Measurements from ENCODE around the gene FOXA1.

FOXA1 gene

GRCh38 chr14:37601865-37602264 is 6.8 kb upstream of the FOXA1 start:
- FAIRE-seq = no peak

GRCh38 chr14:37600880-37601741 is 6.1 kb upstream of the FOXA1 start:
- no peak for FAIRE-seq

DNA sequence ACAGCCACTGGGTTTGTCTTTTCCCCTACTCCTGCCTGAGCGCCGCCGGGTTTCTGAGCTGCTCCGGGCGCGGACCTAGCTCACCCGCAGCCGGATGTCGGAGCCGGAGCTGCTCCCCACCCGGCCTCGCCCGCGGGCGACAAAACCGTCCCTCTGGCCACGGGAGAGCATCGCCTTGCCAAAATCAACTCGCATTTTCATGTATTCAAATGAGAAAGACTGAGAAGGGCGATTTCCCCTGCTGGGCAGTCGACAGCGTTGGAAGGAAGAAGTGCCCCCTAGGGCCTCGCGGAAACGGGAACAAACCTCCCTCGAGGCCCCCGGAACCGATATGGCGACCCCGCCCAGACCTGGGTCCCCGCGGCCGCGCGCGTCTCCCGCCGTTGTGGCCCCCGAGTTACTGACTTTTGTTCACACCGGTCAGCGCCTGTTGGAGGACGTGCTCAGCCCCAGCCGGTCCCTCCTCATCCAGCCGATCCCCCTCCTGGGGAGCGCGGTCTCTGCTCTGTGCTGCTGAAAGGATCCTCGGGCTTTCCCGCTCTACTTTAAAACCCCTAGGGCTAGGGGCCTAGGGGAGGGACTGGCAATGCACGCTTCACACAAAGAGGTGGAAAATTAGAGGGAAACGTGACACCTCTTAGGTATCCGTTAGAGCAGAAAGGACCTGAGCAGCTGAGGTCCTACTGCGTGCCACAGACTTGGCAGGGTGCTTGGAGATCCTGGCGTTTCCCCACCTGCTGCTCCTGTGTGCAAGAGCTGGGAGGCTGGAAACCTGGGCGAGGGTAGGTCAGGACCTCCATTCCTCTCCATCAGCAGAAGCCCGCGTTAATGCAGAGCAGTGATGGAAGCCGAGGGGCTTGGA is 4.7 kb upstream of the FOXA1 start:
- no peak for FAIRE-seq

DNA sequence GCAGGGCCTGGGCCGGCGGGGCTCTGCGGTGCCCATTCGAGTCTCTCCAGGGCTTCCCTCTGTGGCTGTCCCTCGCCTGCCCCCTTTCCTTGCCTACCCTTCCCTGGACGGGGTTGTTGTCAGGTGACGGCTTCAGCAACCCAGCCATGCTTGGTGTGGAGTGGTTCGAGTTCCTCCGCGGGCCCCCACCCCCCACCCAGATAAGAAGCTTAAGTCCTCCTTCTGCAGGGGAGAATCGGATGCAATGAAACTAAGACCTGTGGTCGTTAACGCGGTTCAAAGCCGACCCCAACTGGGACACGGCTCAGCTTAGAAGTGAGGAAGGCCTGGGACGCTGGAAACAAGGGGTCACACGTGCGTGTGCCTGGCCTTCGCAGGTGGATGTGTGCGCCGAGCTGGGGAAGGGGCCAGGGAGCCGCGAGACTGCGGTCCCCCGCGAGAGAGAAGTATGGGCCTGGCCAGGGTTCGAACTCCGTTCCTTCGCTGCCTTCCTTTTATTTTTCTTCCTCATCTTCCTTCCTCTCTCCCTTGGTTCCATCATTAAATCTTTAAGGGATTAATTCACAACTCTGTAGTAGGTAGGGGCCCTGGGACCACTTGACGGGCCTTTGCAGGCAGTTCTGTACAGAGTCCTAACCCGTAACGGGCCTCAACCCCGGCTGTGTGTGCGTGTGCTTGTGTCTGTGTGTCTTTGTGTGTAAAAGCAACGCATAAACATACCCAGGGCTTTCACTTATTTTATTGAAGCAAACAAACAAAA is 3.9 kb upstream of the FOXA1 start:
- FAIRE-seq = no peak

GRCh38 chr14:37597914-37598746 is 3.1 kb upstream of the FOXA1 start:
- no peak for FAIRE-seq

DNA sequence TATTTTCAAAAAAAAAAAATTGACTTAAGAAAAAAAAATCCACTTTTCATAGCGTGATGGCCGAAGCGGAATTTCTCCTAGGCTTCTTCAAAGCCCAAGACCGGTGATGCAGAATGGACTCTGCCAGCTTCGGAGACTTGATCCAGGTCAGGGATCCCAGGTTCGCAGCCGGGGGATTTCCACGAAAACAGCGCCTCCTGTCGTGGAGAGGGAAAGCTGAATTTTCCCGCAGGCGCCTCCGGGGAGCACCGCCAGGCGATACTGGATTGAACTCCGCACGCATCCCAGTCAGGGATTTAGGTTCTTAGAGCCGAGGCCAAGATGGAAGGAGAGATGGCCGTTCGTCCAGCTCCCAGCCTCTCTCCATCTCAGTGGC is 2.5 kb upstream of the FOXA1 start:
- no peak for FAIRE-seq

GRCh38 chr14:37596790-37597472 is 1.9 kb upstream of the FOXA1 start:
- no peak for FAIRE-seq

DNA sequence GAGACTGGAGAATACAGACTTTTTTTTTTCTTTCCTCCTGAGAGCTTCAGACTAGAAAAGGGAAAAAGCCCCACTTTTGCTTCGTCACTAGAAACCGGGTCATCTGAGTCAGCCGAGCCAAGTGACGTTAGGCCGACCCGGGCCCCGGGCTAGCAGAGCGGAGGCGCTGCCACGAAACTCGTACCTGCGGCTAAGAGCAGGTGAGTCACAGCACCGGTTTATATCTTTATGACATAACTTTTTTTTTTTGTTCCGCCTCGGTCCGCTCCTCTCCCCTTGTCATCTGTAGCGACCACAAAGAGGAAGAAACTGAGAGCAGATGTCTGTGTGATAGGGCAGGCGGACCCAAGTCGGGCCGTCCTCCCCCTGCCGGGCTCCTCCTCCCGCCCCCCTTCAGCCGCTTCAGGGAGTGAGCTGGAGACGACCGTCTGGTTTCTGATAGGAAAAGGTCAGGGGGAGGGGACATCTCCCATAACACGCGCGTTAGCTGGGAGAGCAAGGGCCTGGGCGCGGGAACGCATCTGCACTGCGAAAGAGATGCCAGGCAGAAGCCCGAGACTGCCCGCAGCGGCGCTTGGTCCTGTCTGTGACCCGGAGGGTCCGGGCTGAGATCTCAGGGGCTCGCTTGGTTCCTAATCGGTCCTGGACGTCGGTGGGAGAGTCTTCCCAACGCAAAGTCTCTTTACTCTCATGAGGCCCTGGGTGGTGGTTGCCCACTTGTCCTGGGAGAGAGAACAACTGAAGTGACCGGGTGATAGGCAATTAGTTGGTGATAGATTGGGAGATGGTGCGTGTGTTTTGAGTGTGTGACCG is 966 bp upstream of the FOXA1 start:
- FAIRE-seq = no peak

DNA sequence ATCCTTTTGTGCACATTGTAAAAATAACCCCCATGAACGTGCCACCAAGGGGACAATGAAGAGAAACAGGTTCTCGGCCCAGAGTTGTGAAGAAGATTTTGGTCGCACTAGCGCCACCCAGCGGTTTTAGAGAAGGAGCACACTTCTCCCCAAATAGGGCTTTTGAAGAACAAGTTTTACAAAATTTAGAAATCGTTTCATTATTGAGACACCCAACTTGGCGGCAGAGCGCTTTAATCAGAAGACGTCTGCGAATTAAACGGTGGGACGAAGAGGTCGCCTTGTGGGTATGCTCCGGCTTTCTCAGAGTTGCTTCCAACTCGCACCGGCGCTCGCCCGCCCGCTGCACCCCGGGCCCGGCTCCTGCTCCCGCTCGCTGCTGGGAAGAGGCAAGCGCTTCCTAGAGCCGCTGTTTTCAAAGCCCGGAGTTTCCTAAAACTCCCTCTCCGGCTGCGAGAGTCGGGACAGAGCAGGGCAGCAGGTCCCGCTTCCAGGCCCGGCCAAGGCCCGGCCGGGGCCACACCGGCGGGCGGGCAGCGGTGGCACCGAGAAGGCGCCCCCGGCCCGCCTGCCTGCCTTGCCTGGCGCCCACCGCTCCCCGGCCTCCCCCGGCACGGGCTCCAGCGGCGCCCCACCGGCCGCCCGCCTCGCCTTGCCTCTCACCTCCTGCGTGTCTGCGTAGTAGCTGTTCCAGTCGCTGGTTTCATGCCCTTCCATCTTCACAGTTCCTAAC is 645 bp downstream of the FOXA1 start:
- FAIRE-seq = no peak

DNA sequence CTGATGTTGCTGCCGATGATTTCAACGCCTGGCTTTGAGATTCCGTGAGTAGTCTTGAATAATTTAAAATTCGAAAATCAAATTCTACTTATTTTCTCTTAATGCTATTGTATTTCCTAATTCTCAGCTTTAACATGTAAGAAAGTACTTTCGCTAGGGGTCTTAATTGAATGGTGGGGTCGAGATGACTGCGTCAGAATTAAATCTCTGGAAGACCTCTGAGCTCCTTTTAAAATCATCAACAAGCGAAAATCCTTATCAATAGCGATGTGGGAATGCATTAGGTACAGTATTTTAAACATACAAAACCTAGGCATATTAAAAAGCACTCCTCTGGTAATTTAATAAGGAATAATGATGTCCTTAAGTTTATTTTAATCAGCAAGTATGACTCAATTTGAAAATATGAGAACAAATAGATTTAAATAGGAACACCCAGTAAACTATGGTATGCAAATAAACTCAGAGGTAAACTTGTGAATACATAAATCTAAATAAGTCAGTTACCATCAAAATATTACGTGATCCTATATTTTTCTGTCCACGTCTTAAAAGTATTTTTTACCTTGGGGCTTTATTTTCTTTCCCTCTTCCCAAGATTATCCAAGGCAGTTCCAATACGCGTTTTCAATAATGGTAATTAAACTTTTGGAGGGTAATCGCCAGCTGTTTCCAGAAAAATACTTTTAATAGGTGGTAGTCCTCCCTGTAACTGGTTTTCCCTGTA is 1.4 kb downstream of the FOXA1 start:
- FAIRE-seq = no peak

- no peak for FAIRE-seq
These were observed 2.3 kb downstream of the FOXA1 start for GRCh38 chr14:37592482-37593408.

- no peak for FAIRE-seq
These were observed 3.0 kb downstream of the FOXA1 start for GRCh38 chr14:37591941-37592481.

DNA sequence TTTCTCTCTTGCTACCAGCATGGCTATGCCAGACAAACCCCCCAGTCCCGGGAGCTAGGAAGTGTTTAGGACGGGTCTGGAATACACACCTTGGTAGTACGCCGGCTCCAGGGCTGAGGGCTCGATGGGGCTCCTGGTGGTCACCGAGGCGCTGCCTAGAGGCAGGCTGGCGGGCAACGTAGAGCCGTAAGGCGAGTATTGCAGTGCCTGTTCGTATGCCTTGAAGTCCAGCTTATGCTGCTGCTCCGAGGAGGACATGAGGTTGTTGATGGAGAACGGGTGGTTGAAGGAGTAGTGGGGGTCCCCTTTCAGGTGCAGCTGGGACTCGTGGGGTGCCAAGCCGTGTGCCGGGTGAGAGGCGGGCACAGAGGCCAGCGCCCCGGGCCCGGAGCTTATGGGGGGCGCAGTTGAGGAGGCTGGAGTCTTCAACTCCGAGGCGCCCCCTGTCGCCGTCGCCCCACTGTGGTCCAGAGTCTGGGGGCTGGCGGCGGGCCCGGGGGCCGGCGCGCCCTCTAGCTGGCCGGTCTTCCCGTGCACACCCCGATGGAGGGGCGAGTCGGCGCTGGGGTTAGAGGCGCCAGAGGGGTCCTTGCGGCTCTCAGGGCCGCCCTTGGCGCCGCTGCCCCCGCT is 3.6 kb downstream of the FOXA1 start:
- FAIRE-seq = no peak

DNA sequence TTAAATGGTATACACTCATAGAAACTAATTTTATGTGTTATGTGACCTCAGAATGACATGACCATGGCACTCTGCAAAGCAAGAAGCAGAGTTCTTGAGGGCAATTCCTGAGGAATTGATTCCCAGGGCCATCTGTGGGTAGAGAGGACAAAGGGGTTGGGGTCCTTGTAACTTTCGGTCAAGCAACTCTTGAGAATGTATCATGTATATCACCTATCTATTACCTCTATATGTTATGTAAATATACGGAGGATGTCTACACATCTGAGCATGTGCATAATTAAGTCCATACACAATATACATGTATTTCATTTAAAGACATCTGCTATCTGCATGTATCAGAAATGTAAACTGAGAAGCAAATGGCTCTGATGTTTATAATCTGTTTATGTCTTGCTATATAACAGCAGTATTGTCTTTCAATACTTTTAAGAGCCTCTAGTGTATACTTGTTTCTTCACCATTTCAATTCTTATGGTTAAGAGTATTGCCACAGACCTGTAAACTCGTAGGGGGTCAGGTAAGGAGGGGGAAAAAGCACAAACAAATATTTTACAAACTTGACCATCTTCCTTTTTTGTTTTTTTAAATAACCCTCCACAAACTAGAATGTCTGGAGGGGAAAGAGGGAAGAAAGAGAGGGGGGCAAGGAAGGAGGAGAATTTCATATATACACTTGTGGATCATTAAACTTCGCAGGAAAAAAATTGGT is 4.5 kb downstream of the FOXA1 start:
- FAIRE-seq = no peak

GRCh38 chr14:37589715-37590427 is 5.2 kb downstream of the FOXA1 start:
- FAIRE-seq = peak; percentile 86
